Measurements from ENCODE around the gene PDE3A.

PDE3A gene

DNA sequence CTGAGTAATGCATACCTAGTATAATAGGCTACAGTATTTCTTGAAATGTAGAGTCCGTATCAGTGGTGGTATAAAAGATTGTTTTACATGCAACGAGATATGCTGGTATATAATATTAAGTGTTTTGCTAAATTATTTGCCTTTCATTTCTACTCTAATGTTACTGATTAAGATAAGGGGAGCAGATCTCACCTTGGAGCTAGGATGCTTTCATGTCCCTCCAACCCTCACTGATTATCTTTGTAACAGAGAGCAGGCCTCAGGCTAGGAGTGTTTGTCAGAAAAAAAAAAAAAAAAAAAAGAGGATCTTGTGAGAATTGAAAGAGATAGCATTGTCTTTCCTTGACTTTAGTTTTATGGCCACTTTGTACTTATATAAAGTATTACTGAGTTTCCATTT is 92.6 kb downstream of the PDE3A start:
- no peak for DNase-seq

DNA sequence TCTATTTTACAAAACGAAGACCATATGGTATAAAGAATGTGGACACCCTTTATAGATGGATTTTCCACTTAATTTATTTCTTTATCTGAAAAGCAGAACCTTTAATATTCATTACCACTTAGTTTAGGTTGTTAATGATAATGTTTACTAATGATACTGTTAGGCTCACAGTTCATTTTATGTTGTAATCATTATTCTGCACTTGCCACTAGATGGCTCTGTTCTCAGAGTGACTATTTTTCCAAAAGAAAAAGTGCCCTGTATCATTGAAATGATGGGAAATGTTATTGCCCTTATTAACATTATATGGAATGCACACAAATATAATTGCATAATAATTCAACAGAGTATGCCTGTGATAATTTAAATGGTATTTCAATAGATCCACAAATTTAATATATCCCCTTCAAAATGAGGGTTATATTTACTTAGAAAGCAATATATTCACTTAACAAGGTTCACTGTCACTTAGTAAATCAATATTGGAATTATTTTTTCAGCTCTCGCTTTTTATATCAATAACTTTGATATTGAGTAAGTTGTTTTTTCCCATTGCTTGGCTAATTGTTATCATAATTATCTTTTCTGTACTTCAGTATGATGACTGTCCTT is 95.7 kb downstream of the PDE3A start:
- DNase-seq, result no peak

DNA sequence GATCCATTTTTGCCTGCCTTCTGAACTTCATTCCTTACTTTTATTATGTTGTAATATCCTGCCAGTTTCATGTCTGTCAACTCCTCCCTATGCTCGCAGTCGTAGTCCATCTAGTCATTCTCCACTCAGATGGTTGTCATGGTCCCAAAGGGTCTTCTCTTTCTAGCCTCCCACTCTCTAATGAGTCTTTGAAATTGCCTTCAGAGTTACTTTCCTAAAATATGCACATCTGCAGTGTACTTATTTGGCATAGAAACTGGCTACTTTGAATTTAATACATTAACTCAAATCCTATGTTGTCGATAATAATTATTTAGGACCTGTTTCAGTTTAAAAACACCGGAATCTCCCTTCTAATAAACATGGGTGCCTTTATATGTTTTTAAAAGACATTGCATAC is 101.0 kb downstream of the PDE3A start:
- no peak for DNase-seq

DNA sequence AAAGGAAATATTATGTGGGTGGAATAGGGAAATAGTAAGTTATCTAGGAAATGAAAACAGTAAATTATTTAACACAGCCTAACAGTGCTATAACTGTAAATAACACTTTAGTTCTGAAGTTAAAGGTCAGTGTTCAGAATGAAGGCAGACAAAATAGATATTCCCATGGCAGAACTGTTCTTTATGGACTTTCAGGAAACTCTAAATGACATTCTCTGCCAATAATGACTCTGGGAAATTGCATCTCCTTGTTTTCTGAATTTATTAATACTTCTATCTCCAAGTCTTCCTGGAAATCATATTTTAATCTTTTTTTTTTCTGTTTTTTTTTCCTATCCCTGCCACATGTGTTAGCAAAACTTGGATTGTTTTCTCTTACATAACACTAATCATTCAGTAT is 101.4 kb downstream of the PDE3A start:
- no peak for DNase-seq

DNA sequence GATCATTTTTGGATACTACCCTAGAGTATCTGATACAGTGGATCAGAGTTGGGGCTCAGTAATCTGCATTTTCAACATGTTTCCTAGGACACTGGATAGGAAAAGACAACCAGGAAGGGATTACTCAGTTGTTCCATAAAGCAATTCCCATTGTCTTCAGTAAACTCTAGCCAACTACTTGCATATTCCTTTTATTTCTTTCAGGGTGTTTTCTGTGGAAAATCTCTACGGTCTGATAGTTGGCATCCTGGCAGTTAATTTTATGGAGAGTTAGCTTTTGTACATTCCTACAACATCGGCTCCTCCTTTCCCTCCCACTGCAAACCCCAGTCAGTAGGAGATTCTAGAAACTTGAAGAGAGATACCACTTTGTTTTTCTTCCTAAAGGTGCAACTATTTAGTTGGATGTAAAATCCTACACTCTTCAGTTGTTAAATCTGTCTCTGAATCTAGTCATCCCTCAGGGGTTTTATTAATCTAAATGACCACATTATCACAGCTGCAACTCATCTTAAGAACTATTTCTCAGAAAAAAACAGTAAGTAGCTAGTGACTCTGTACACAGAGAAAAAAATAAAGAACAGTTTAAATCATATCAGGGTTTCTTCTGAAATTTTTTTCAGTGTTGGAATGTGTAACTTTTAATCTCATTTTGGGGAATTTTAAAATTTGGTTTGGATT is 103.9 kb downstream of the PDE3A start:
- no peak for DNase-seq

DNA sequence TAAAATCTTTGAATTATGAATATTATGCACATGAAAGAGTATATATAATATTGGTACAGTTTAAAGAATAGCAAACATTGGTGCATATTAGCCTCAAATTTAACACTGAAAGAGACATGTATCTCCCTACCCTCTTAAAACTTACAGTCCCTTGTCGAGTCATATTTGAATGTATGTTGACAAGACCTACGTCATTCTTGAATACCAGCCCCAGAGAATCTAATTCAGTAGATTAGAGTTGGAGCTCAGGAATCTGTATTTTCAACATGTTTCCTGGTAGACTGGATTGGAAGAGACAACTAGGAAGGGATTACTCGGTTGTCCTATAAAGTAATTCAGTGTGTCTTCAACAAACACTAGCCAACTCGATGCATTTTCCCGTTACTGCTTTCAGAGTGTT is 104.8 kb downstream of the PDE3A start:
- no peak for DNase-seq

DNA sequence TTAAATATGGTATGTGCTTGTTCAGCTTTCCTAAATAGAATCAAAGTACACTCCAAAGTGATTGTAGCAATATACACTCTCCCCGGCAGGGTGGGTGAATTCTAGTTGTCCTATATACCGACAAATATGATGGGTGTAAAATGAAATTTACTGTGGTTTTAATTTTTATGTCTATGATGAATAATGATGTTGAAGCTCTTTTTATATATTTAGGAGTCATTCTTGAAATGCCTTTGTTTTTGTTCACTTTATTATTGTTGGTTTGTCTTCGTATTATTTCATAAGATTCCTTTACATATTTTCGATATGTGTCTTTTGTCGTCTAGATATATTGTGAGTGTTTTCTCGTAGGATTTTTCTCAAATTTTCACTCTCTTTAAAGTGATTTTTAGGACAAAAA is 105.7 kb downstream of the PDE3A start:
- DNase-seq, result no peak

DNA sequence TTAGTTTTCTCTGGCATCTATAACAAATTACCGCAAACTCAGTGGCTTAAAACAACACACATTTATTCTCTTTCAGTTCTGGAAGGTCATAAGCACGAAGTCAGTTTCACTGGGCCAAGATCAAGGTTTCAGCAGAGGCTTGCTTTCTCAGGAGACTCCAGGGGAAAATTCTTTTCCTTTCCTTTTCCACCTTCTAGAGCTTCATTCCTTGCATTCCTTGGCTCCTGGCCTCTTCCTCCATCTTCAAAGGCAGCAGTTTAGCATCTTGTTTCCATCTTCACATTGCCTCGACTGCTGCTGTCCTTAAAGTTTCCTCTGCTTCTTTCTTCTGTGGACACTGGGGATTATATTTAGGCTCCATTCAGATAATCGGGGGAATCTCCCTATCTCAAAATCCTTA is 106.1 kb downstream of the PDE3A start:
- no peak for DNase-seq

DNA sequence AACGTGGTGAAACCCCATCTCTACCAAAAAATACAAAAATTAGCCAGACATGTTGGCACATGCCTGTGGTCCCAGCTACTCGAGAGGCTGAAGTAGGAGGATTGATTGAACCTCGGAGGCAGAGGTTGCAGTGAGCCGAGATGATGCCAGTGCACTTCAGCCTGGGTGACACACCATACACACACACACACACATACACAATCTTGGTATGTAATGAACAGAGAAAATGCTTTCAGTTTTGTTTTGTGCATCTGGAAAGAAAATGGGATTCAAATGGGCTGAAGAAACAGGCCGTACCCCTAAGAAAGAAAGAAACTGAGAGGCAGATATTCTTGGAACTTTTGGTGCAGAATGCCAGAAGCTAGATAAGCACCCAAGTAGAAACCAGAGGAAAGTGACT is 107.2 kb downstream of the PDE3A start:
- no peak for DNase-seq

DNA sequence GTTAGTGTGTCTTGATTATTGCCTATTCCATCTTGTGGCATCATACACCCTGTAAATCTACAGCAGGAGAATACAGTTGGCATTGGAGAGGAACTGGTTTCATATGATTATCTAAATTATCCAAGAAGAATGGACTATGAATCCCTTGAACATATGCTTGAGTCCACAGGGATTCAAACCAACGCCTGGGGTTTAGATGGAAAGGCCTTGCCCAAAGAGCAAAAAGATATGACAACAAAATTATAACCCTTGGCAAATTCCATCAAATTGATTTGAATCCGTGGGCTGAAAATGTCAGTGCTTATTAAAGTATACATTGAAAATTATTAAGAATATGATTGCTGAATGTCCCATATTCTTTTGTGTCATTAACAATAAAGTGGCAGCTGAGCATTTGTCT is 108.2 kb downstream of the PDE3A start:
- DNase-seq, result no peak

DNA sequence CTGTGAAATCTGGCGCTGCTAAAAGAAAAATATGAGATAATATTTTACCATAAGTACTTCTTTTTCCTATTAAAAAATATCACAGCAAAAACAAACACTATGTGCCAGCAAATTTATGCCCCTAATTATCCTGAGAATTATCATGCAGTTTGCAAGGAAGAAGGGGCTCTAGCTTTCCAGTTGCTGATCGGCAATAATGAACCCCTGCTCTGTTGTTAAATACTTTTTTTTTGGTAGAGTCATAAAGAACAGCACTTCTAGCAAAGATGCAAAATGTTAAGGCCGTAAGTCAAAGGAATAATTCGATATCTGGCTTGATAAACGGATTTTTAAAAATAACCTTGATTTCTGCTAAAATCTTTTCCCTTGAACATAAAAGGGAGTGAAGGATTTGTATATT is 108.9 kb downstream of the PDE3A start:
- no peak for DNase-seq

DNA sequence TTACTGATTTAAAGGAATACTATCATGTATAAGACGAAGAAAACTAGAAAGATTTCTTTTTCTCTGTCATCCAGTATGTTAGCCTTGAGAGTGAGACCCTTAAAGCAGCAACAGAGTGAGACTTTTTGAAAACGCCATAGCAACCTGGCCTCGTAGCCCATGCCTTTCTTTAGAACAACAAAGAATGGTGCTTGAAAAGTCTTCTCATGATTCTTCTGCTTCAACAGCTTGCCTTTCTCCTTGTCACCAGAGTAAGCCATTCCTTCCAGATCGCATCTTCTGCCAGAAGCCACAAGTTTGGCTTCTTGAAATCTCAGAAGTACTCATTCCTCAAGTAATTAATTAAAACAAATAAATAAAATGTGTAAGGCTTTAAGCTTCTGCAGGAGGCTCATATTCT is 109.3 kb downstream of the PDE3A start:
- DNase-seq, result no peak

DNA sequence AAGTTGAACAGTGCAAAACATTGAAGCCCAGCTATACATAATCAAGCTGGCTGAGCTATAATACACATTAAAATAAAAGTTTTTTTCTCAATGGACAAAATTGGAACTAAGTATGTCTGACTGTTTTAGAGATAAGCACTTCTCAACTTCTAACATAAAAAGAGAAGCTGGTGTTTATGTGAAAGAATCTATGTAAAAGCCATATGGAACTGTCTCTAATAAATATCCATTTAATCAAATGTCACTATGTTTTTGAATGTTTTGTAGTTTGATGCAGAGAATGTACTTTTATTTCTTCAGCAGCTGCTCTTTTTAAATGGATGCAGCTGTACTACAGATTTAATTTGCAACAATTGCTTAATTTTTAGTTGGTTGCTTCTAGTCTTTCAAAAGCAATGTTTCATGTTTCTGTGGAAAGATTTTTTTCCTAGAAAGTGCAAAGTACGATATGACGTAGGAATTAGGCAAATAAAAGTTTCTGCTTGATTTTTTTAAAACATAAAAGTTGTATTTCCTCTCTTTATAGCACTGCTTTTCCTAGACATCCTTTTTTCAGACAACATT is 114.2 kb downstream of the PDE3A start:
- no peak for DNase-seq

DNA sequence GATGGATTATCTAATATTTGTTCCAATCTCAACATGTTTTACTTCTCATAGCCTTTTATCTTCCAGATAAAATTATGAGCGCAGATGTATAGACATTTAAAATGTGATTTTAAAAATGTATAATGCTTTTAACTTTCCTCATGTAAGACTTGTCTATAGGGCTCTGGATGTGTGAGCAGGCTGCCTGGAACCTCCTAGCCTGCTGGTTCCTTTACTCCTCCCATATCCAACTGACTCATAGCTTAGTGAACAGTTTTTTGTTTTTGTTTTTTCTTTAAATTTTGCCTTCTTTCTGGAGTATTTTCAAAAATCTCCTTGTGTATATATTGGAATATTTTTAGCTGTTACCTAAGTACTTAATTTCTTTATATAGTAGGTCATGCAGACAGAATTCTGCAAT is 115.4 kb downstream of the PDE3A start:
- DNase-seq, result no peak

DNA sequence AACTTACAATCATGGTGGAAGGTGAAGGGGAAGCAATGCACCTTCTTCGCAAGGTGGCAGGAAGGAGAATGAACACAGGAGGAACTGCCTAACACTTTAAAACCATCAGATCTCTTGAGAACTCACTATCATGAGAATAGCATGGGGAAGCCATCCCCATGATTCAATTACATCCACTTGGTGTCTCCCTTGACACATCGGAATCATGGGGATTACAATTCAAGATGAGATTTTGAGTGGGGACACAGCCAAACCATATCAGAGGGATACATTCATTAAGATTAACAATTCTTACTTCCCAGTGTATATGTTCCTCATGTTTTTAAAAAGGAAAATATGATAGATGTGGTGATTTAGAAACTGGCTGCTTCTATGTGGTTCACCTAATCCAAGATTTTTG is 117.9 kb downstream of the PDE3A start:
- no peak for DNase-seq

DNA sequence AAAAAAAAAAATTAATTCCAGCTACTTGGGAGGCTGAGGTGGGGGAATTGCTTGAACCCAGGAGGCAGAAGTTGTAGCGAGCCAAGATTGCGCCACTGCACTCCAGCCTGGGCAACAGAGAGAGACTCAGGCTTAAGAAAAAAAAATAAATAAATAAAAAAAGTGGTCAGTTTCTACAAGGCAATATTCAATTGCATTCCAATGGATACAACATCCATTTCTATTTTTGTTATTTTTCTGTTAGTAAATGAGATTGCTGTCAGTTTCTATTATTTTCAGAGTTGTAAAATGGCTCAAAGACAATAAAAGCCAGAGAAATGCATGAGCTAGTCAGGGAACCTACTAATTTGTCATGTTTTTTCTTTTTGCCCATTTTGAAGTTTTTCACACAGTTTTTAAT is 119.2 kb downstream of the PDE3A start:
- no peak for DNase-seq

DNA sequence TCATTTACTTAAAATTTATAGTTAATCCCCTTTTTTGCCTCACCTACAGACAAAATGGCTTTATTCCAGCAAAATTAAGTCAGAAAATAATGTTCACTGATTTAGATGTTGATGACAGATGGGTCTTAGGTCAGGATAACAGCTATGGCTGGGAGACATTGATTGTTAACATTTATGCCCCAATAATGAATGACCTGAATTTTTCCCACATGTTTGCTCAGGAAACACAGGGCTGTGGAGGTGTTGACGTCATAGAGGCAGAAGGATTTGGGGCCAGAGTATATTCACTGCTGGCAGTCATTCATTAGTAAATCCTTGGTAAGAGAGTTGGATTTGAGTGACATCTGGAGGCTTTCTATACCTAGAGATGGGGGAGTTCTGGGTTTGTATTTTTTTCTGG is 121.3 kb downstream of the PDE3A start:
- no peak for DNase-seq

DNA sequence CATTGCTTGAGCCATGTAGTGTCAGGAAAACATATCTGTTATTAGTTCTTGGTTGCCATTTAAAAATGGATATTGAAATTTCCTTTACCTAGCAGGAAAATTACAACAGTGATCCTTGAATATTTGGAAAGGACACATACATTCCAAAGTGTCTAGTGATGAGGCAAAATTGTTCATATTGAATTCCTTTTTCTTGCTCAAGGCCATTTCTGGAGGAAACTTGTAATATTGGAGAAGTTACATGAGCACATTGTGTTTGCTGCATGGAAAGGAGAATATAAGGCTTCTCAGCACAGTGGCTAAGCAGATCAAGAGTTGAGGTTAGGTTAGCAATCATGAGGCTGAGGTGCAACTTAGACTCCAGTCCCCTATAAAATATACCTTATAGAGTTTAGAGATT is 121.9 kb downstream of the PDE3A start:
- DNase-seq, result no peak

DNA sequence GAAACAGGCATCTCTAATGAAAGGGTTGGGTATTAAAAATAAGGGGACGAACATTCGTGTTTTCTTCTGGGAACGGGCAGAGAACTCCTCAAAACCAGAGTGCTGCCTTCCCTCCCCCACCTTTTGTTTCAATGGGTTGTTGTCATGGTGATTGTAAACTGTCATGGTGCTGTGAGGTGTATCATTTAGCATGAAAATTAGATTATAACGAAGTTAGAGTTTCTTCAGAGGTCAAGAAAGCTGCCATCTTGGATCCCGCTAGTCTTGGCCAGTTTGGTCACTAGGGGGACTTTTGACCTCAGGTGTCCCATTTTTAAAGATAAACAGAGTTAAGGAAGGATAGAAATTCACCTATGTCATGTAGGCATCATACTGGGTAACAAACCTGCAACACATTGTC is 123.0 kb downstream of the PDE3A start:
- DNase-seq, result no peak

DNA sequence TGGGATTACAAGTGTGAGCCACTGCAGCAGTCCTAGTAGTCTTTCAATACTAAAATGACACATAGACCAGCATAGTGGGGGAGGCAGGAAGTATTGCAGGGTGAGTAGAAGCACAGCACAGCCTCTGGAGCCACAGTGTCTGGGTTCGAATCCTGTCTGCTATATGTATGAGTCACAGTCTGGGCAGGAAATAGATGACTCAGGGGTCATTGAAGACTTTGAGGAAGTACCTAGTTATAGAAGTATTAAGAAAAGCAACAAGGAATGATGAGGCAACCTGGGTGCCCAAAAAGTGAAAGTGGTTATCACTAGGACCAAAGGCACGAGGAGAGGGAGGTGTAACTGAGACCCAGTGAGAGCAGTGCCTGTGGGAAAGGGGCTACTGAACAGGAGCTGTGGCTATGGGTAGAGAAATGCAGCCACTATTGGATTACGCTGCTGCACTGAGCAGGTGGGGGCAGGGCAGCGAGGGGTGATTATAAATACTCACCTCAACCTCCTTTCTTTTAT is 124.0 kb downstream of the PDE3A start:
- DNase-seq, result peak in 1 of 5 experiments; percentile 31

DNA sequence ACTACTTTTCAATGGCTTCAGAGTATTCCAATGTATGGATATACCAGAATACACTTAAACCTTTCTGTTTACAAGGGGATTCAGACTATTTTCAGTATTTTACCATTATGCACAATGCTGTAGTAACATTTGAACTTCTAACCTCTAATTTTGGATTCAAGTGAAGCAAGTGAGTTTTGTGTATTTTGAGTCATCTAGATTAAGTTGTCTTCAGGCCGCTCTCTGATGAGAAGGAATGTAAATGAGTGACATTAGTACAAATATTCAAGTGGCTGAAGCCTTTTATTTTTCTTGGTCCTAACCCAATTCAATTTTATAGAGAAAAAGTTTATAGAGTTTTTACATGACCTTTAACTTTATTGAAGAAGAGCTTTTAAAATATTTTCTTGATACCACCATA is 125.6 kb downstream of the PDE3A start:
- DNase-seq, result no peak

DNA sequence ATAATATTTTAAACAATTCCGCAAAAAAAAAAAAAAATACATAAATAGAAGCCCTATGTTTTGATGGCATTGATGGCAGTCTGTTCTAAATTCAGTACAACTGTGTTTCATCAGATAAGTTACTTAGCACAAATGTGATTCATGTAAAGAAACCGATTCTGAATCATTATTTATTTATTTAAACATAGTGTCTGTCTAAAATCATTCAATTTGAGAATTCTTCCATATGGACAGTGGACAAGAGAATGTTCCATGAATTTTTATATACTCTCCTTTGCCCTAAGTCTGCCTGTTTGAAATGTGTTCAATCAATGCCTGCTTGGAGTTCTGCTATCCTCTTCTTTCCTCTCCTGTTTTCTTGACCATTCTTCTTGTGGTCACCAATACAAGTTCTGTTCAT is 126.5 kb downstream of the PDE3A start:
- DNase-seq, result no peak

DNA sequence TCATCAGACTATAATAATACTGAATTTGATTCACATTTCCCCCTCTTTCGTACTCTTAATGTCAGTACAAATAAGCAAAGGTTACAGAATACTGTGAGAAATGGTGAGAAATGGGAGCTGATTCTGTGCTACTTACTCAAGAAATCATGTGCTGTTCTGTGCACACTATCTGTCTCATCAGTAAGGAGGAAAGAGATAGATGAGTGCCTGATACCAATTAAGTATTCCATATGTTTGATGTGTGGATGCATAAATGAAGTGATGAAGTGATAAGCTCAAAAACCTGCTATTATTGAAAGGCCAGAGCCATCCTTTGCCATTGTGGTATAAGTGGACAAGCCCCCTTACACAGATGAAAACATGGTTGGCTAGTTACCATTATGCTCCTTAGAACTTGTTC is 127.7 kb downstream of the PDE3A start:
- no peak for DNase-seq

DNA sequence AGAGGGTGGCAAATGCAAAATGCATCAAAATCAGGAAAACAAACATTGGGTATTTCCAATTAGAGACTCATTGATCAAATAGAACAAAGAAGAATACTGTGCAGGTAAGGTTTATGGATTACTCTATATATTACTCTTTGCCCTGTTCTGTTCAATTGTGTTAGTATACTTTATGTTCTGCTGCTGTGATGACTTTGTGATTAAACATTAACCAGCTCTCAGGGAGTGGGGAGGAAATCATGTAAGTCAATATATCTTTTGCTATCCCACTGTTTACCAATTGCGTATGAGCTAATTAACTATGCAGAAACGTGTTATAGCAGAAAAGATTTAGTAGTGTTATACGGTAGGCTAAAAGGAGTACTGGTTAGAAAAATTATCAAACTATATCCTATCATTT is 129.4 kb downstream of the PDE3A start:
- no peak for DNase-seq

DNA sequence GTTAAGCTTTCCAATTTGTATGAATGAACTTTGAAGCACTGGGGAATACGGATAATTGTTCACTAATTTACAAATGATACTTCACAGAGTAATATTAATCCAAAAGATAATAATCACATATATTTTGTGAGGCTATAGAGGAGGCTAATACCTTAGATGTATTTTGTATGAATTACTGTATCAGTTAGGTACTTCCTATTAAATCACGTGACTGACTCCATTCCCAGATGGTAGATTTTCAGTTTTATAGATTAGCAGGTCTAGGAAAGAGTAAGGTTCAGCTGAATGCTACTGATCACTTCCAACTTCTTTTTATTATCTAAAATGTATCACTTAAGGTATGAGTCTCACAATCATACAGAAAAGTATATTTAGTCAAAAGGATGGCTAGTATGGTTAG is 133.6 kb downstream of the PDE3A start:
- DNase-seq, result no peak
